IPS-18a (cell line): ENCODE data around the gene EMP2.

Source experiments
- H3K27ac ChIP-seq: one replicate; pipeline ENCODE4 v1.5.1; 2013; ENCODE audit warnings: low read length
- H3K27me3 ChIP-seq: one replicate; pipeline ENCODE4 v1.6.1; 2013; ENCODE audit warnings: mild to moderate bottlenecking, low read length; ENCODE audit not compliant: control insufficient read depth, insufficient read depth
- H3K36me3 ChIP-seq: one replicate; pipeline ENCODE4 v1.6.1; 2013; ENCODE audit warnings: low read depth, low read length; ENCODE audit not compliant: control insufficient read depth
- H3K4me1 ChIP-seq: one replicate; pipeline ENCODE4 v1.6.1; 2013; ENCODE audit warnings: low read depth, low read length; ENCODE audit not compliant: control insufficient read depth
- H3K4me3 ChIP-seq: one replicate; pipeline ENCODE4 v1.5.1; 2013; ENCODE audit warnings: low read length
- H3K9ac ChIP-seq: one replicate; pipeline ENCODE4 v1.6.1; 2013; ENCODE audit warnings: mild to moderate bottlenecking, low read length, moderate library complexity
- H3K9me3 ChIP-seq: one replicate; pipeline ENCODE4 v1.6.1; 2013; ENCODE audit warnings: low read depth, low read length; ENCODE audit not compliant: control insufficient read depth

Gene EMP2

DNA sequence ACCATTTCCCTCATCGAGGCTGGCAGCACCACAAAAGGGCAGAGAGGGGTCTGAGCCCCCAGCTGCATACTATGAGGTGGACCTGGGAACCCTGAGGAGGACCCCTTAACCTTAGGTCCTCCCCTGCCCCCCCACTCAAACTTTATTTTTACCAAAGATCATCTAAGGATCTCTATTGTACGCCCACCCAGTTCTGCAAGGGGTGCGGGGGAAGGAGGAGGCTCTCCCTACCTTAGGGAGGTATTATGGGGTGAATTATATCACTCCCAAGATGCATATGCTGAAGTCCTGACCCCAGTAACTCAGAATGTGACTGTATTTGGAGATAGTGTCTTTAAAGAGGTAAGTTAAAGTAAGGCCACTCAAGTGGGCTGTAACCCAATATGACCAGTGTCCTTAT, 26.8 kb upstream of the EMP2 start:
- no peak overlapping the region for H3K27ac ChIP-seq
- peaks cover 7% of the 10 kb centered on the region for H3K4me1 ChIP-seq
- no peaks in the 10 kb centered on the region for H3K36me3 ChIP-seq
- H3K9me3 ChIP-seq: no peaks in the 10 kb centered on the region
- H3K27me3 ChIP-seq: no peaks in the 10 kb centered on the region
- H3K9ac ChIP-seq: no peak overlapping the region
- no peak overlapping the region for H3K4me3 ChIP-seq

DNA sequence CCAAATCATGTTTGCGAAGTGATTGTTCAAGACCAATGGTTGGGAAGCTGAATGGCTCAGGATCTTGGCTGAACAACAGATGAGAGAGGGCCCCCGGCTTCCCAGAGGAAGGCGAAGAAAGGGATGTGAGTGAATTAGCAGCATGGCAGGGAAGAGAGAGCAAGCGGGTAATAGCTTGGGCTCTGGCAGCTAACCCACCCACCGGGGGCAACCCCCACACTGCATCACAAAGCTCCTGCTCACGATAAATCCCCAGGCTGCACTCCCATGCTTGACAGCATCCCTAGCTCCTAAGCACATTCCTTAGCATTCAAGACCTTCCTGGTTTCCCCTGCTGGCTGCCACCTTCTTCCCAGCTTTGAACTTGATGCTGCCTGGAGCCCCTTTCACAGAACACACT, 26.2 kb upstream of the EMP2 start:
- Histone ChIP-seq H3K27ac (no peak overlapping the region), H3K9ac (no peak overlapping the region), H3K4me1 (peaks cover 7% of the 10 kb centered on the region), H3K36me3 (no peaks in the 10 kb centered on the region), H3K4me3 (no peak overlapping the region), H3K27me3 (no peaks in the 10 kb centered on the region), H3K9me3 (no peaks in the 10 kb centered on the region)

DNA sequence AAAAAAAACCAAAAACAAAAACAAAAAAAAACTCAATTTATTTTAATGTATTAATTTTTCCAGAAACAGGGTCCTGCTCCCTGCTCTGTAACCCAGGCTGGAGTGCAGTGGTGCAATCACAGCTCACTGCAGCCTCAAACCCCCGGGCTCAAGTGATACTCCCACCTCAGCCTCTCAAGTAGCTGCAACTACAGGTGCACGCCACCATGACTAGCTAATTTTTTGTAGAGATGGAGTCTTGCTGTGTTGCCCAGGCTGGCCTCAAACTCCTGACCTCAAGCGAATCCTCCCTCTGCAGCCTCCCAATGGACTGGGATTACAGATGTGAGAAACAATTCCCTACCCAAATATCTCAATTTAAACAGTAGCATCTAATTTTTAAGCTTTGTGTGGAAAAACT, 25.2 kb upstream of the EMP2 start:
- Histone ChIP-seq H3K27me3 (no peaks in the 10 kb centered on the region), H3K9me3 (no peaks in the 10 kb centered on the region), H3K27ac (no peak overlapping the region), H3K9ac (no peak overlapping the region), H3K4me3 (no peak overlapping the region), H3K36me3 (no peaks in the 10 kb centered on the region), H3K4me1 (peaks cover 10% of the 10 kb centered on the region)

DNA sequence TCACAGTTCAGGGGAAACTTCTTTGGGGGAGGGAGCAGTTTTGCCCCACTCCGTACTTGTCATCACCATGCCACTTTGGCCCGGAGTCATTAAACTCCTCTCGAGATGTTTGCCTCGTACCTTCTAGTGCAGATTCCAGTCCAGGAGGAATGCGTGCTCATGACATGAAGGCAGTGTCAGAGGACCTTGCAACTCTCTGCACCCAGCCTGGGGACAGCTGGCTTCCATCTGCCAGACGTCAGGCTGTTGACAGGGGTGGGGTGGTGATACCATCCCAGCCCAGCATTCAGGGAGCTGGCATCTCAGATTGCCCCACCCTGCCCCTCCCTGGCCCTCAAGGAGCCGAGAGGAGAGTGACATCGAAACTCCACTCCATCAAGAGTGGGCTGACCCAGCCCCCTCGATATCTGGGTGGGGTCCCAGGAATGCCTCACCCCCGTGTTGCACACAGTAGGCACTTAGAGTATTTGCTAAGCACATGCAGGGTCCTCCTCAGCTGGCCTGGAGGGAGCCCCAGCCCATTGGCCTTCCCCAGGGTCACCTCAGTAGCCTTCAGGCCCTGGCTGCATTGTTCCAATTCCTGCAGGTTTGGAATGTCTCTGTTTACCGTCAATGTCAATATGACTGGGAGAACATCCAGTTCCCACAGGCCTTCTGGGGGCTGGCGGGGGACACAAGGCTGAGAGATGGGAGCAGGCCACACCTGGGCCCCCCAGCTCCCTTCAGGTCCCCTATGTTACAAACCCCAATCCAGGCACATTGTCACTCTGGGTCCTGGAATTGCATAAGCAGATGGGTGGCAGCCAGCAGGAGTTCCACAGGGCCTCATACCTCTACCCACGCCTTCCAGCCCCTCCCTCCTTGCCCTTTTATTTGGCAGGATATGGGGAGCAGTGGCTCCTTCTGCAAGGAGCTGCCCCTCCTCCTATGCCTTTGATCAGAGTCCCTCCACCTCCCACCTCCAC, 21.3 kb upstream of the EMP2 start:
- Histone ChIP-seq H3K27me3 (no peaks in the 10 kb centered on the region), H3K36me3 (no peaks in the 10 kb centered on the region), H3K27ac (no peak overlapping the region), H3K4me3 (no peak overlapping the region), H3K4me1 (peaks cover 9% of the 10 kb centered on the region), H3K9ac (no peak overlapping the region), H3K9me3 (no peaks in the 10 kb centered on the region)

DNA sequence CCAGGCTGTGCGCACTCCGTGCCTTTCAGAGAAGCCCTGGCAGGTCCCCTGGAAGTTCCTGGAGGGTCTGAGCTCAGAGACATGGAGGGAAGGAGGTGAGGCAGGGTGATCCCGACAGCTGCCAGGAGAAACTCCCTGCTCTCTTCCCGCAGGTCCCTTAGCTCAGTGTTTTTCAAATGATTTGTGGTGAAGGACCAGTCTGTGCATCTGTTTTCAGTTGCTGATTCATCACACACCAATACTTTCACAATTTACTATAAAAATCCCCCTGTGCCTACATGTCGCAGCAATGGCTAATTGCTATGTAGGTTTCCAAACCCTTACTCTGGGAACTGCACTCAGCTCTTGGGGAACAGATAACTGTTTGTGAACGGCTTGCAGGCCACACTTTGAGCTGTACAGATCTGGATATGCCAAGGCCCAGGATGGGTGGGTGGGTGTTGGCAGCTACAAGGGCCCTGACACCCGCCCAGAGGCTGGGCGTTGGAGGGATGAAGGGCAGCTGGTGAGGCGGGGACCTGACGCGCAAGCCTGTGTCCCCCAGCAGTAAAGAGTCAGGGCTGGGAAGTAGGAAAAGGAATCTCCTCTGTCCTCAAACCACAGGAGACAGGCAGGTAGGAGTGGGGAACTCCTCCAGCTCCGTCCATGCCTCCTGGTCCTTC, 20.5 kb upstream of the EMP2 start:
- Histone ChIP-seq H3K27ac (no peak overlapping the region), H3K36me3 (no peaks in the 10 kb centered on the region), H3K4me3 (no peak overlapping the region), H3K9me3 (no peaks in the 10 kb centered on the region), H3K4me1 (peaks cover 4% of the 10 kb centered on the region), H3K27me3 (no peaks in the 10 kb centered on the region), H3K9ac (no peak overlapping the region)

DNA sequence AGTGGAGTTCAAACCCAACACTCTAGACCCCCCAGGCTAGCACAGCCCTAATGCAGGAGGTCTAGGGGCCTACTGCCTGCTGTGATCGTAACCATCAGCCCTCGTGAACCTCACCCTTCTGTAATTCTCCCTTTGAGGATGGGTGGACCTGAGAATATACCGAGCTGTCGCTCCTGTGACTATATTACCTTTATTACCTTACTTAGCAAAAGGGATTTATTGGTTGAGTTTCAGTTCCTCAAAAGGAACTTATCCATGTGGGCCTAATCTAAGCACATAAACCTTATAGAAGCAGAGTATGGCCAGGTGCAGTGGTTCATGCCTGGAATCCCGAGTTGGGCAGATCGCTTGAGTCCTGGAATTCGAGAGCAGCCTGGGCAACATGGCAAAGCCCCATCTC, 19.2 kb upstream of the EMP2 start:
- H3K27ac ChIP-seq: no peak overlapping the region
- H3K4me1 ChIP-seq: peaks cover 4% of the 10 kb centered on the region

DNA sequence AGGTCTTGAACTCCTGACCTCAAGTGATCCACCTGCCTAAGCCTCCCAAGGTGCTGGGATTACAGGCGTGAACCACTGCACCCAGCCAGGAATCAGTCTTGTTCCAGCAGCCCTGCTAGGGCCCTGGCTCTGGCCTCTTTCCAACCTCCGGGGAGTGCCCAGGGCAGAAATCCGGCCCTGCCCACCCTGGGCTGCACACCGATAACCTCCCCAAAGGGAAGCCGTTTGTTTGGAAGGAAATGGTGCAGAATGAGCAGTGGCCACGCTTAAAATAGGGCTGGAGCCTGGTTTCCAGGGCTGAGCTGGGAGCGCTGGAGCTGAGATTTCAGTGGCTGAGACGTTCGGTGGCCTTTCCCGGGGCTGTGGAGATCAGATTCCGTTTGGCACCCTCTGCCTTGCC, 17.8 kb upstream of the EMP2 start:
- Histone ChIP-seq H3K4me3 (no peak overlapping the region), H3K27me3 (no peaks in the 10 kb centered on the region), H3K27ac (no peak overlapping the region), H3K9ac (no peak overlapping the region), H3K9me3 (no peaks in the 10 kb centered on the region), H3K36me3 (no peaks in the 10 kb centered on the region), H3K4me1 (peaks cover 4% of the 10 kb centered on the region)

More for the DNA sequence above, 19.2 kb upstream of the EMP2 start:
- H3K4me3 ChIP-seq: no peak overlapping the region
- H3K36me3 ChIP-seq: no peaks in the 10 kb centered on the region
- no peaks in the 10 kb centered on the region for H3K27me3 ChIP-seq
- no peak overlapping the region for H3K9ac ChIP-seq
- H3K9me3 ChIP-seq: no peaks in the 10 kb centered on the region

DNA sequence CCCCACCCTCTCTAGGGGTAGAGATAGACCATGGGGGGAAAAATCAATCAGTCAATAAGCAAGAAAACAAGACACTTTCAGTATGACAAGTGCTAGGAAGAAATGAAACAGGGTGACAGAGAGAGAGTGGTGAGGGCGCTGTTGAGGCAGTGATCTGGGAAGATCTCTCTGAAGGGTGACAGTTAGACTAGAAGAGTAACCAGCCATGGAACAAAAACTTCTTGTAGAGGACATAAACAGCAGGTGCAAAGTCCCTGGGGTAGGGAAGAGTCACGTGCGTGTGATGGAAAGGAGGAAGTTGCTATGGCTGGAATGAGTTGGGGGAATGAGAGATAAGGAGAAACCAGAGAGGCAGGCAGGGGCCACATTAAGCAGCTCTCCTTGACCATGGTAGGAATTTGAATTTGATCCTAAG, 16.8 kb upstream of the EMP2 start:
- H3K27ac ChIP-seq: no peak overlapping the region

DNA sequence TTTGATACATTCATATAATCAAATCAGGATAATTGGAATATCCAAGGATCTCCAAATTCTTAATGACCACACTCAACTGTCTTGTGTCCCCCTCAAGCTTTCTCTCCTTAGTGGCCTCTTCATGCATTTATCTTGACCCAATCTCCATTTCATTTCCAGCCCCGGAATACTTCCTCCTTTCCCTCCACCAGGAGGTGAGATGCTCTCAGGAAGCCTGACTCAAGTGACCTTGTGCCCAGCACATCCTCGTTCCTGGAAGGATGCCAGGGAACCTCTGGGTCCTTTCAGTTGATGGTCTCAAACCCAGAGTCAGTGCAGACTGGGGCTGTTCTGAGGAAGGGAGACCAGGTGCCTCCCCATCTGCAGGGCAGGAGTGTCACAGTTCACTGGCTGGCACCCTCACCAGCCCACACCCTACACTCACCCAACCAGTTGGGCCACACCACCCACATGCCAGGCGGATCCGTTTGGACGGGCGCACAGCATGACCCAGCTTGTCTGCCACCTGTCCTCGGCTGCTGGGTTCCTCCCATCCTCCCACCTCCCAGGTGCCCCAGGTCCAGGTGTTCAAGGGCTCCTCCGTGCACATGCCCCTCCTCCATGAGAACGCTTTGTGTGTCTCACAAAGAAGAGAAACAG, 14.0 kb upstream of the EMP2 start:
- Histone ChIP-seq H3K9me3 (no peaks in the 10 kb centered on the region), H3K9ac (no peak overlapping the region), H3K4me1 (no peaks in the 10 kb centered on the region), H3K27ac (no peak overlapping the region), H3K4me3 (no peak overlapping the region), H3K36me3 (no peaks in the 10 kb centered on the region), H3K27me3 (no peaks in the 10 kb centered on the region)

More for the DNA sequence above, 16.8 kb upstream of the EMP2 start:
- Histone ChIP-seq H3K9ac (no peak overlapping the region), H3K36me3 (no peaks in the 10 kb centered on the region), H3K9me3 (no peaks in the 10 kb centered on the region), H3K4me3 (no peak overlapping the region), H3K27me3 (no peaks in the 10 kb centered on the region), H3K4me1 (peaks cover 4% of the 10 kb centered on the region)

DNA sequence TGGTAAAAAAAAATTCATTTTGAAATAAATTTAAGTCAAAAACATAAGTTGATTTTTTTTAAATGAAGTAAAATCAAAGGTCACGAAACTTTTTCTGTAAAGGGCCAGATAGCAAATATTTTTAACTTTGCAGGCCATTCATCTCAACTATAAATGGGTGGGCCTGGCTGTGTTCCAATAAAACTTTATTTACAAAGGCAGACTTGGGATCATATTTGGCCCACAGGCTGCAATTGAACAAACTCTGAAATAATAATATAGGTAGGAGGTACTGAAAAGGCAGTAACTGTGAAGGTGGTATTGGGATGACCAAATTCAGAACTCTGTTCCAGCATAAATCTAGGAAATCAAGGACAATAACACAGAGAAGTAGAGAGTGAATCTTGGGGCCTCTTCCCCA, 12.2 kb upstream of the EMP2 start:
- no peak overlapping the region for H3K9ac ChIP-seq
- no peaks in the 10 kb centered on the region for H3K4me1 ChIP-seq
- no peak overlapping the region for H3K4me3 ChIP-seq
- H3K9me3 ChIP-seq: no peaks in the 10 kb centered on the region
- H3K27me3 ChIP-seq: no peaks in the 10 kb centered on the region
- no peak overlapping the region for H3K27ac ChIP-seq
- H3K36me3 ChIP-seq: no peaks in the 10 kb centered on the region

DNA sequence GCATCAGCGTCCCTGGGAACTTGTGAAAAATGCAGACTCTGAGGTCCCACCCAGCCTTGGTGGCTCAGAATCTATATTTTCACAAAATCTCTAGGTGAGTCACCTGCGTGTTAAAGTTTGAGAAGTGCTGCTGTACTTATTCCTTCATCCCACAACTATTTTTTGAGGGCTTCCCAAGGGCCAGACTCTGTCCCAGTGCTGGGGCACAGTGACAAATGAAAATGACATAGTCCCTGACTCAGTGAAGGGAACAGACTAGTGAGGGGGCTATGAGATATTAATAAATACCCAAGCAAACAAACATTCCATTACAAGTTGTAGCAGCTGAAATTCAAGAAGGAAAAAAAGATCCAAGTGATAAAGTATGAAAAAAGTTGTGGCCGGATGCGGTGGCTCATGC, 9.9 kb upstream of the EMP2 start:
- Histone ChIP-seq H3K4me3 (no peak overlapping the region), H3K27ac (no peak overlapping the region), H3K9ac (no peak overlapping the region), H3K27me3 (no peaks in the 10 kb centered on the region), H3K36me3 (no peaks in the 10 kb centered on the region), H3K9me3 (no peaks in the 10 kb centered on the region), H3K4me1 (no peaks in the 10 kb centered on the region)
